Lower leg skin (tissue), 3 donors: ENCODE measurements around the gene KIF26B.

Experiments used
- POLR2A ChIP-seq, 2 donors: fragments of 450-650 bp; IDR thresholded peaks; one replicate each; pipeline ENCODE4 v1.6.1; 2016 to 2017; ENCODE audit warnings: antibody characterized with exemption in 2 of 2, mild to moderate bottlenecking in 1 of 2, moderate library complexity in 1 of 2
- TF ChIP-seq, protein P1 (sequence below), 3 donors: fragments of 450-650 bp; IDR thresholded peaks; one replicate each; pipeline ENCODE4 v1.5.1; 2016; ENCODE audit warnings: antibody characterized with exemption in 3 of 3, mild to moderate bottlenecking in 3 of 3, moderate library complexity in 2 of 3

DNA sequence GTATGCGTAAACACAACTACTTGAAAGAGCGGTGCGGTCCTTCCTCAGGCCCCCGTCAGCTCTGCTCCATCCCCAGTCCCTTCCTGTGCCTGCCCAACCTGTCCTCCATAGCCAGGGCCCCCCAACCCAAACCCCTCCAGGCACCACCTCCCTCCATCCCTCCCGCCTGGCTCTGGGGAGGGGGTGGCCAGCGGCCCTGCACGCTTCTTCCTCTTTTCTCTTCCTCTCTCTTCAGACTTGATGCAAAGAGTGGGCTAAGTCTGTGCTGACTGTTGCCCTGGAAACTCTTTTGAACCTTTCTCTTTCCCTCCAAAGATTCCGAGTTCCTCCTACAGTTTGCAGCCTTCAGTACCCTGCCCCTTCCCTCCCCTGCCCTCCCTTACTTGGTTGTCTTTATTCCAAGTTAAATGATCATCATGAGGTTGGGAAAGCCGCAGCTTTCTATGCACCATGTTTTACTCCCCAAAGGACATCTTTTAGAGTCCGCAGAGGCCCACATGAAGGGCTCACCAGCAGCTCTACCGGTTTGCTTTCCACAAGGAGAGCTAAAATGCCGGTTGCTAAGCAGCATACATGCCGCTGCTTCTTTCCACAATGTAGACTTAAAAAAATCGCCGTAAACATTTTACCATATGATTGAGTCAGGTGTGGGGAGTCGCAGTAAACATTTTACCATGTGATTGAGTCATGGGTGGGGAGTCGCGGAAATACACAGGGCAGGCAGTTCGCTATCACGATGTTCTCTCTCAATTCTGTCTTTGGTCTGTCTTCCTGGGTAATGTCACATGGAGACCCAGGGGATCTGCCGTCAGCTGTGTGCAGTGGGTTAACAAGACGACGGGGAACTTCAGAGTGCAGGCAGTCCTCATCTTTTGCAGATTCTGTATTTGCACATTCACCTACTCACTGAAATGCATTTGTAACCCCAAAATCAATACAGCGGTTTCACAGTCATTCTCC is 525.3 kb downstream of the KIF26B start:
- no peak for TF ChIP-seq POLR2A (IDR thresholded peaks at IDR 0.05)
- TF ChIP-seq, protein P1, sequence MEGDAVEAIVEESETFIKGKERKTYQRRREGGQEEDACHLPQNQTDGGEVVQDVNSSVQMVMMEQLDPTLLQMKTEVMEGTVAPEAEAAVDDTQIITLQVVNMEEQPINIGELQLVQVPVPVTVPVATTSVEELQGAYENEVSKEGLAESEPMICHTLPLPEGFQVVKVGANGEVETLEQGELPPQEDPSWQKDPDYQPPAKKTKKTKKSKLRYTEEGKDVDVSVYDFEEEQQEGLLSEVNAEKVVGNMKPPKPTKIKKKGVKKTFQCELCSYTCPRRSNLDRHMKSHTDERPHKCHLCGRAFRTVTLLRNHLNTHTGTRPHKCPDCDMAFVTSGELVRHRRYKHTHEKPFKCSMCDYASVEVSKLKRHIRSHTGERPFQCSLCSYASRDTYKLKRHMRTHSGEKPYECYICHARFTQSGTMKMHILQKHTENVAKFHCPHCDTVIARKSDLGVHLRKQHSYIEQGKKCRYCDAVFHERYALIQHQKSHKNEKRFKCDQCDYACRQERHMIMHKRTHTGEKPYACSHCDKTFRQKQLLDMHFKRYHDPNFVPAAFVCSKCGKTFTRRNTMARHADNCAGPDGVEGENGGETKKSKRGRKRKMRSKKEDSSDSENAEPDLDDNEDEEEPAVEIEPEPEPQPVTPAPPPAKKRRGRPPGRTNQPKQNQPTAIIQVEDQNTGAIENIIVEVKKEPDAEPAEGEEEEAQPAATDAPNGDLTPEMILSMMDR (IDR thresholded peaks at IDR 0.05) = no peak
